B cell (primary cell): ENCODE data around the gene EPAS1.

ENCODE experiments used
- EZH2 ChIP-seq: IDR thresholded peaks from 2 replicates; pipeline ENCODE4 v1.6.1; 2012; ENCODE audit warnings: borderline replicate concordance, low read depth, mild to moderate bottlenecking, moderate library complexity, low read length; ENCODE audit not compliant: insufficient read depth, poor library complexity, severe bottlenecking
- TF ChIP-seq, protein P1 (sequence below): fragments of 200-600 bp; IDR thresholded peaks from one replicate; pipeline ENCODE4 v1.8.0; 2022; ENCODE audit warnings: antibody characterized with exemption, mild to moderate bottlenecking

DNA sequence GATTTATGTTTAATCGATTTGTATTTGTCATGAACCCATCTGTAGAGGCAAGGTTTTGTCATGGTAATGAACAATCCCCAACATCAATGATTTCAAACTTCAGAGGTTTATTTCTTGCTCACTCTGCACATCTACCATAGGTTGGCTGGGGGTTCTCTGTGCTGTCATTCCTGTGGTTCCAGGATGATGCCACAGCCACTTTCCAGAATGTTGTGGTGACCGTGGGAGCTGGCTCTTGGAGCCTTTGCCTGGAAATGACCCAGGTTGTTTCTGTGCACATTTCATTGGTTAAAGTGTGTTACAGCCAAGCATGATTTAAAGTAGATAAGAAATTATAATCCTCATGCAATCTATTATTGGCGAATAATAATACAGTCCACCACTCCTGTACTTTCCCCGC, 28.2 kb upstream of the EPAS1 start:
- TF ChIP-seq, protein P1, sequence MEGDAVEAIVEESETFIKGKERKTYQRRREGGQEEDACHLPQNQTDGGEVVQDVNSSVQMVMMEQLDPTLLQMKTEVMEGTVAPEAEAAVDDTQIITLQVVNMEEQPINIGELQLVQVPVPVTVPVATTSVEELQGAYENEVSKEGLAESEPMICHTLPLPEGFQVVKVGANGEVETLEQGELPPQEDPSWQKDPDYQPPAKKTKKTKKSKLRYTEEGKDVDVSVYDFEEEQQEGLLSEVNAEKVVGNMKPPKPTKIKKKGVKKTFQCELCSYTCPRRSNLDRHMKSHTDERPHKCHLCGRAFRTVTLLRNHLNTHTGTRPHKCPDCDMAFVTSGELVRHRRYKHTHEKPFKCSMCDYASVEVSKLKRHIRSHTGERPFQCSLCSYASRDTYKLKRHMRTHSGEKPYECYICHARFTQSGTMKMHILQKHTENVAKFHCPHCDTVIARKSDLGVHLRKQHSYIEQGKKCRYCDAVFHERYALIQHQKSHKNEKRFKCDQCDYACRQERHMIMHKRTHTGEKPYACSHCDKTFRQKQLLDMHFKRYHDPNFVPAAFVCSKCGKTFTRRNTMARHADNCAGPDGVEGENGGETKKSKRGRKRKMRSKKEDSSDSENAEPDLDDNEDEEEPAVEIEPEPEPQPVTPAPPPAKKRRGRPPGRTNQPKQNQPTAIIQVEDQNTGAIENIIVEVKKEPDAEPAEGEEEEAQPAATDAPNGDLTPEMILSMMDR: no peak
- no peak for TF ChIP-seq EZH2
